ENCODE results near the gene HOATZ. TPM values are rescaled to one million over a fixed set of nuclear protein-coding genes. Genes with fewer than 3 reads are reported as not detected.
A peak's percentile ranks its signal among the peaks of the same experiment; 100 is the strongest.

The HOATZ gene
- total RNA-seq, 4 donors from 2014 or later = not detected

DNA sequence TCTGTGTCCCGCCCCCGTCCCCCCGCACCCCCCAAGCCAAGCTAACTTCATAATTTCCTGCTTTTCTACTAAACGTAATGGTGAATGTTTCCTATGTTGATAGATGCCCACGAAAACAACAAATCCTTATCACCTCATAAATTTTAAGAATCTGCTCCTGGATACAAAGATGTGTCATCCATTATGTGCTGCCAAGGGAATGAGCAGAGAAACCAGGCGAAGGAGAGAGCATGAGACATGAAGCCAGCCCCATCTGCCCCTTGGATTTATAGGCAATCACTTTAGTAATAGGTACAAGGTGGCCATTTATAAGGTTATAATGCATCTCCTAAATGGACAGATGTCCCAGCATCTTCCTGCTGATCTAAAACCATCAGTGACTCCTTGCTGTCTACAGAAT is 56.2 kb downstream of the HOATZ start:
- intact Hi-C loops (cut with DNase I; ENCODE audit: low total_unique reads) = no loop called here
- peaks cover 0 to 6% (median 3%) of the 10 kb centered on the region in 4 donors for H3K4me1 ChIP-seq
- in situ Hi-C loops (cut with MboI; ENCODE audit: low pct_ligation_motif_present in 1 of 4, low pct_unique_long_range_greater_than_20kb in 1 of 4, low sequenced_read_pairs in 3 of 4) = no loop called here
- no peaks in the 10 kb centered on the region for H3K9me3 ChIP-seq
- H3K27ac ChIP-seq = no peak overlapping the region
- no peak for TF ChIP-seq POLR2A (IDR thresholded peaks at IDR 0.05)
- TF ChIP-seq, protein P1, sequence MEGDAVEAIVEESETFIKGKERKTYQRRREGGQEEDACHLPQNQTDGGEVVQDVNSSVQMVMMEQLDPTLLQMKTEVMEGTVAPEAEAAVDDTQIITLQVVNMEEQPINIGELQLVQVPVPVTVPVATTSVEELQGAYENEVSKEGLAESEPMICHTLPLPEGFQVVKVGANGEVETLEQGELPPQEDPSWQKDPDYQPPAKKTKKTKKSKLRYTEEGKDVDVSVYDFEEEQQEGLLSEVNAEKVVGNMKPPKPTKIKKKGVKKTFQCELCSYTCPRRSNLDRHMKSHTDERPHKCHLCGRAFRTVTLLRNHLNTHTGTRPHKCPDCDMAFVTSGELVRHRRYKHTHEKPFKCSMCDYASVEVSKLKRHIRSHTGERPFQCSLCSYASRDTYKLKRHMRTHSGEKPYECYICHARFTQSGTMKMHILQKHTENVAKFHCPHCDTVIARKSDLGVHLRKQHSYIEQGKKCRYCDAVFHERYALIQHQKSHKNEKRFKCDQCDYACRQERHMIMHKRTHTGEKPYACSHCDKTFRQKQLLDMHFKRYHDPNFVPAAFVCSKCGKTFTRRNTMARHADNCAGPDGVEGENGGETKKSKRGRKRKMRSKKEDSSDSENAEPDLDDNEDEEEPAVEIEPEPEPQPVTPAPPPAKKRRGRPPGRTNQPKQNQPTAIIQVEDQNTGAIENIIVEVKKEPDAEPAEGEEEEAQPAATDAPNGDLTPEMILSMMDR (IDR thresholded peaks at IDR 0.05) = no peak
- no peak for TF ChIP-seq EP300 (IDR thresholded peaks at IDR 0.05; ENCODE audit: low read depth)
- TF ChIP-seq POLR2AphosphoS5 (IDR thresholded peaks at IDR 0.05) = no peak
- H3K4me3 ChIP-seq = no peak overlapping the region
- H3K27me3 ChIP-seq = no peaks in the 10 kb centered on the region
- H3K36me3 ChIP-seq = no peaks in the 10 kb centered on the region
- 79 to 81% methylated on average over 6 of the region's 6 CpGs for WGBS, 2 donors (ENCODE audit: low coverage in 1 of 2)
- no peak for DNase-seq

DNA sequence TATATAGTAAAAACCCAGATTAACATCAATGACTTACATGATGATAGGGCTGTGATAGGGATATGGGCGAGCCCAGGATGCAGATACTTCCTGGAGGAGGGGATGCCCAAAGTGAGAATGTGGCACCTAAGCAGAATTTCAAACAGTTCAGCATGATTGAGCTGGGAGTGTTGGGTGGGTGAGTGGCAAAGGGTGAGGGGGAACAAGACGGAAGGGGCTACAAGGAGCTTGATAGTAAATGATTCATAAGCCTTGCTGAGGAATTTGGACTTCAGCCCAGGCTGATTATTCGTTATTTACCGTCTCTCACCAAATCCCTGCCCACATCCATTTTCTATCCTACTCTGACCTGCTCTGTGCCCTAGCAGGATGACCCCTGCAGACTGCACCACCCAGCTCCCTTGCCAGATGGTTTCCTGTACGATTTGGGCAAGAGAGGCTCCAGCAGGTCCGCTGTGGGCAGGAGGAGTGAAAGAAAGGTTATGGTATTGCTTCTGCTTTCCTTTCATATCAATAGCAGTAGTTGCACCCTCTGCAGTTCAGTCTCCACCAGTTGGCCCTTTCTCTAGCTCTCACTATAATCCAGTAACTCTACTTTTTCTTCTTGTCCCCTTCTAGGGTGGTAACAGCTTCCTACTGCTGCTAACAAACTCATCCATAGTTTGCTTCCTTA is 57.4 kb downstream of the HOATZ start:
- no peak overlapping the region for H3K27ac ChIP-seq
- intact Hi-C loops (cut with DNase I; ENCODE audit: low total_unique reads) (no loop called here), in situ Hi-C loops (cut with MboI; ENCODE audit: low pct_ligation_motif_present in 1 of 4, low pct_unique_long_range_greater_than_20kb in 1 of 4, low sequenced_read_pairs in 3 of 4) (no loop called here)
- WGBS, 2 donors (ENCODE audit: low coverage in 1 of 2) = 29 to 46% methylated on average over 6 of the region's 6 CpGs
- TF ChIP-seq EP300 (IDR thresholded peaks at IDR 0.05; ENCODE audit: low read depth) (no peak), POLR2A (IDR thresholded peaks at IDR 0.05) (no peak), POLR2AphosphoS5 (IDR thresholded peaks at IDR 0.05) (no peak)
- TF ChIP-seq, protein P1 (IDR thresholded peaks at IDR 0.05) = no peak
- no peak for DNase-seq
- no peak overlapping the region for H3K4me3 ChIP-seq
- H3K36me3 ChIP-seq = no peaks in the 10 kb centered on the region
- H3K4me1 ChIP-seq = peaks cover 0 to 6% (median 3%) of the 10 kb centered on the region in 4 donors
- H3K27me3 ChIP-seq = no peaks in the 10 kb centered on the region
- H3K9me3 ChIP-seq = no peaks in the 10 kb centered on the region

DNA sequence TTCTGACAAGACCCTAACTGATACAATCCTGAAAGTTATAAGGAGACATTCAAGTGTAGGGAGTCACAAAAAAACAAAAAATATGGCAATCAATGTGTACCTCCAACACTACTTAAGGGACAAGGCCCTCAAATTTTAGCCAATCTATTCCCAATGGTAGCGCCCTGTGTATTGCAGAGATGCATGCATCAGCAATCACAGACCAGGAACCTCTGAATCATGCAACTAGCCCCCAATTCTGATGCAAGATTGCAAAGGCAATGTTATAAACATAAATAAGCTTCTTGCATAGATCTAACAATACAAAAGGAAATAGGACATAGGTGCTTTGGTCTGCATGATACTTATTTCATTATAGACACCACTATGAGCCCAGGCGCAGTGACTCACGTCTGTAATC is 58.0 kb downstream of the HOATZ start:
- 96 to 100% methylated on average over 1 to 3 of the region's 3 CpGs for WGBS, 2 donors (ENCODE audit: low coverage in 1 of 2)
- in situ Hi-C loops (cut with MboI; ENCODE audit: low pct_ligation_motif_present in 1 of 4, low pct_unique_long_range_greater_than_20kb in 1 of 4, low sequenced_read_pairs in 3 of 4) = no loop called here
- no peak for DNase-seq

DNA sequence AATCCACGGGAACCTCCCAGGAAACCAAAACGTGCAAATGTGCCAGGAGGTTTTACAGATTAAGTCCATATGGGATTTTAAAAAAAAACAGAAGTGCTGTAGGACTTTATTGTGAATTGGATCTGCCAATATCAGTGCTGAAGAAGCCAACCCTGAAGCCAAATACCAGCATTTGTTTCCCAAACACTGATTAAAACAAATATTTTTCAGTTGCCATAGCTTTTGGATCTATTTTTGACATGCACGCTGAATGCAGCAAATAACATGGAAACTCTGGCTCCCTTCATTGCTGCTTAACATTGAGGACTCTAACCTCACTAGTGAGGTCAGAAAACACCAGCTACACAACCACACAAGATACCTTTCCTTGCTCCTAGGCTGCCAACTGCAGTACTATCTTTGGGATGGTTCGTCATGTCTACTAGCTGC is 59.3 kb downstream of the HOATZ start:
- Histone ChIP-seq H3K27me3 (no peaks in the 10 kb centered on the region), H3K9me3 (no peaks in the 10 kb centered on the region), H3K4me3 (no peak overlapping the region), H3K27ac (peak overlapping the region in 2 of 4 donors; percentile 10 to 34), H3K4me1 (peaks cover 0 to 6% (median 3%) of the 10 kb centered on the region in 4 donors), H3K36me3 (no peaks in the 10 kb centered on the region)
- WGBS, 2 donors (ENCODE audit: low coverage in 1 of 2) = 48 to 72% methylated on average over 3 to 4 of the region's 4 CpGs
- no peak for DNase-seq
- TF ChIP-seq, protein P1 (IDR thresholded peaks at IDR 0.05) = no peak
- TF ChIP-seq POLR2A (IDR thresholded peaks at IDR 0.05) = no peak
- no peak for TF ChIP-seq POLR2AphosphoS5 (IDR thresholded peaks at IDR 0.05)
- no peak for TF ChIP-seq EP300 (IDR thresholded peaks at IDR 0.05; ENCODE audit: low read depth)
- intact Hi-C loops (cut with DNase I; ENCODE audit: low total_unique reads) (no loop called here), in situ Hi-C loops (cut with MboI; ENCODE audit: low pct_ligation_motif_present in 1 of 4, low pct_unique_long_range_greater_than_20kb in 1 of 4, low sequenced_read_pairs in 3 of 4) (no loop called here)

More for the DNA sequence above, 58.0 kb downstream of the HOATZ start:
- Histone ChIP-seq H3K4me3 (no peak overlapping the region), H3K27ac (no peak overlapping the region), H3K36me3 (no peaks in the 10 kb centered on the region), H3K4me1 (peaks cover 0 to 6% (median 3%) of the 10 kb centered on the region in 4 donors), H3K9me3 (no peaks in the 10 kb centered on the region), H3K27me3 (no peaks in the 10 kb centered on the region)
- intact Hi-C loops (cut with DNase I; ENCODE audit: low total_unique reads) = no loop called here
- TF ChIP-seq POLR2AphosphoS5 (IDR thresholded peaks at IDR 0.05) (no peak), EP300 (IDR thresholded peaks at IDR 0.05; ENCODE audit: low read depth) (no peak), POLR2A (IDR thresholded peaks at IDR 0.05) (no peak)
- TF ChIP-seq, protein P1 (IDR thresholded peaks at IDR 0.05) = no peak

Data from transverse colon (tissue), 4 donors.